CD4-positive, alpha-beta T cell (primary cell): ENCODE measurements around the gene ATP1B2. TPM values are rescaled to one million over a fixed set of nuclear protein-coding genes. Genes with fewer than 3 reads are reported as not detected.

Experiments
- ATAC-seq: fragments of 200-7000 bp; cut with Tn5 transposase; one replicate; pipeline ENCODE4 v1.10.0; 2022; ENCODE audit warnings: mild to moderate bottlenecking; ENCODE audit not compliant: poor library complexity
- CTCF ChIA-PET: fragments of 350-600 bp; sonication (Branson Sonifier 250); formaldehyde crosslinking; loops from one replicate; lab custom pipeline; 2021; ENCODE audit warnings: antibody characterized with exemption, inconsistent platforms; lab: Charles Lee
- POLR2A ChIA-PET: fragments of 350-600 bp; sonication (Branson Sonifier 250); formaldehyde crosslinking; loops from one replicate; lab custom pipeline; 2021; ENCODE audit warnings: antibody characterized with exemption, inconsistent platforms; lab: Charles Lee
- DNase-seq, 14 experiments: peaks; one replicate each; pipeline ENCODE4 v3.0.0-alpha.2; 2013 to 2020; ENCODE audit warnings: mixed read lengths in 2 of 14
- H3K27ac ChIP-seq, 2 donors: one replicate each; pipeline versions ENCODE4 v1.5.1 to v1.7.0; 2013; ENCODE audit warnings: low read length in 2 of 2, low read depth in 1 of 2, mild to moderate bottlenecking in 1 of 2
- H3K27me3 ChIP-seq, 2 experiments: 1 replicate in 1 of 2; 2 replicates in 1 of 2; pipeline versions ENCODE4 v1.6.1 to v1.7.0; 2013; ENCODE audit warnings: low read length in 2 of 2, control low read depth in 1 of 2, mild to moderate bottlenecking in 1 of 2, moderate library complexity in 1 of 2; ENCODE audit not compliant: insufficient read depth in 2 of 2, control insufficient read depth in 1 of 2
- H3K36me3 ChIP-seq: one replicate; pipeline ENCODE4 v1.6.1; 2013; ENCODE audit warnings: low read length, control low read depth; ENCODE audit not compliant: insufficient read depth
- H3K4me1 ChIP-seq: one replicate; pipeline ENCODE4 v1.6.1; 2013; ENCODE audit warnings: low read length, control low read depth; ENCODE audit not compliant: insufficient read depth
- H3K4me3 ChIP-seq: one replicate; pipeline ENCODE4 v1.5.1; 2013; ENCODE audit warnings: mild to moderate bottlenecking, low read length, moderate library complexity
- H3K9me3 ChIP-seq, 2 experiments: 1 replicate in 1 of 2; 2 replicates in 1 of 2; pipeline versions ENCODE4 v1.6.1 to v1.7.0; 2013; ENCODE audit warnings: low read length in 2 of 2, mild to moderate bottlenecking in 2 of 2, control low read depth in 1 of 2, moderate library complexity in 1 of 2; ENCODE audit not compliant: control insufficient read depth in 1 of 2, insufficient read depth in 1 of 2
- H3K27ac Mint-ChIP-seq: one replicate; pipeline ENCODE4 v1.8.0; 2020; ENCODE audit warnings: mixed read lengths
- H3K27me3 Mint-ChIP-seq: one replicate; pipeline ENCODE4 v1.8.0; 2021; ENCODE audit warnings: mixed read lengths
- H3K36me3 Mint-ChIP-seq: one replicate; pipeline ENCODE4 v1.8.0; 2021; ENCODE audit warnings: low read depth, mixed read lengths
- H3K4me1 Mint-ChIP-seq: one replicate; pipeline ENCODE4 v1.8.0; 2021; ENCODE audit warnings: low read depth, mixed read lengths
- H3K4me3 Mint-ChIP-seq: one replicate; pipeline ENCODE4 v1.8.0; 2020; ENCODE audit warnings: mild to moderate bottlenecking, mixed read lengths
- H3K9me3 Mint-ChIP-seq: one replicate; pipeline ENCODE4 v1.8.0; 2020; ENCODE audit warnings: mixed read lengths
- intact Hi-C, 2 experiments: fragments of 100-400 bp; cut with DNase I in 1 of 2; cut with micrococcal nuclease in 1 of 2; formaldehyde crosslinking; loops; one replicate each; pipeline versions ENCODE4 v1.15.1 to v1.9.0; 2023 to 2025; cut with DNase I, micrococcal nuclease
- total RNA-seq, 174 experiments: library from RNA in 2 of 174; stranded (reverse) in 2 of 174; gene quantifications; one replicate each; pipeline ENCODE4 v1.2.3 and lab custom pipeline; 2021 to 2026
- TF ChIP-seq, protein P1 (sequence below): fragments of 200-600 bp; IDR thresholded peaks from one replicate; pipeline ENCODE4 v1.8.0; 2022; ENCODE audit warnings: antibody characterized with exemption, mild to moderate bottlenecking

The ATP1B2 gene
- total RNA-seq, 2 experiments from 2014 or later, result 0.17 to 0.69 TPM

- H3K9me3 ChIP-seq, result no peaks in the 10 kb centered on the region
- H3K27ac ChIP-seq, result peak overlapping the region; percentile 96 to 98
- H3K4me3 ChIP-seq, result peak overlapping the region; percentile 72
- DNase-seq (peak in 2 of 14 experiments; percentile 20 to 52), ATAC-seq (no peak)
- no peaks in the 10 kb centered on the region for H3K36me3 ChIP-seq
- H3K27me3 ChIP-seq, result no peaks in the 10 kb centered on the region
- H3K36me3 Mint-ChIP-seq, result peaks cover 28% of the 10 kb centered on the region
- H3K4me1 ChIP-seq, result peaks cover 40% of the 10 kb centered on the region
- intact Hi-C loops, result loop anchor here (5.0 to 10.0 kb wide), 9 partner anchors 33 to 648 kb away; partner anchors contain the start of genes ATP1B2 (in 1 of the 2), GPS2 (in 1 of the 2), MPDU1 (in 1 of the 2) and SHBG (in 1 of the 2)
- POLR2A ChIA-PET, result interaction anchor here (0.7 to 5.6 kb wide), 19 partner anchors 9 to 471 kb away, joined by 3 to 158 read pairs (median 22); partner anchors contain the start of genes ALOXE3, ATP1B2, FXR2 and GPS2
- TF ChIP-seq, protein P1, sequence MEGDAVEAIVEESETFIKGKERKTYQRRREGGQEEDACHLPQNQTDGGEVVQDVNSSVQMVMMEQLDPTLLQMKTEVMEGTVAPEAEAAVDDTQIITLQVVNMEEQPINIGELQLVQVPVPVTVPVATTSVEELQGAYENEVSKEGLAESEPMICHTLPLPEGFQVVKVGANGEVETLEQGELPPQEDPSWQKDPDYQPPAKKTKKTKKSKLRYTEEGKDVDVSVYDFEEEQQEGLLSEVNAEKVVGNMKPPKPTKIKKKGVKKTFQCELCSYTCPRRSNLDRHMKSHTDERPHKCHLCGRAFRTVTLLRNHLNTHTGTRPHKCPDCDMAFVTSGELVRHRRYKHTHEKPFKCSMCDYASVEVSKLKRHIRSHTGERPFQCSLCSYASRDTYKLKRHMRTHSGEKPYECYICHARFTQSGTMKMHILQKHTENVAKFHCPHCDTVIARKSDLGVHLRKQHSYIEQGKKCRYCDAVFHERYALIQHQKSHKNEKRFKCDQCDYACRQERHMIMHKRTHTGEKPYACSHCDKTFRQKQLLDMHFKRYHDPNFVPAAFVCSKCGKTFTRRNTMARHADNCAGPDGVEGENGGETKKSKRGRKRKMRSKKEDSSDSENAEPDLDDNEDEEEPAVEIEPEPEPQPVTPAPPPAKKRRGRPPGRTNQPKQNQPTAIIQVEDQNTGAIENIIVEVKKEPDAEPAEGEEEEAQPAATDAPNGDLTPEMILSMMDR, result no peak
- CTCF ChIA-PET, result interaction anchor here (1.9 to 4.2 kb wide), 2 partner anchors 53 to 70 kb away, joined by 5 to 24 read pairs; partner anchors contain the start of gene FXR2
- H3K9me3 Mint-ChIP-seq, result no peaks in the 10 kb centered on the region
- H3K4me1 Mint-ChIP-seq, result peaks cover 47% of the 10 kb centered on the region
- peak overlapping the region; percentile 99 for H3K4me3 Mint-ChIP-seq
- H3K27me3 Mint-ChIP-seq, result peaks cover 7% of the 10 kb centered on the region
- H3K27ac Mint-ChIP-seq, result peak overlapping the region; percentile 100
These were observed 34.3 kb downstream of the ATP1B2 start for GRCh38 chr17:7684851-7685532.

GRCh38 chr17:7685533-7686221 lies 35.0 kb downstream of the ATP1B2 start:
- H3K4me1 Mint-ChIP-seq, result peaks cover 46% of the 10 kb centered on the region
- Histone ChIP-seq H3K4me1 (peaks cover 40% of the 10 kb centered on the region), H3K36me3 (no peaks in the 10 kb centered on the region), H3K4me3 (peak overlapping the region; percentile 72), H3K27ac (peak overlapping the region; percentile 96 to 98), H3K9me3 (no peaks in the 10 kb centered on the region), H3K27me3 (no peaks in the 10 kb centered on the region)
- peaks cover 33% of the 10 kb centered on the region for H3K36me3 Mint-ChIP-seq
- DNase-seq (peak; percentile 80 to 96 (median 88)), ATAC-seq (peak; percentile 48)
- peaks cover 7% of the 10 kb centered on the region for H3K27me3 Mint-ChIP-seq
- peak overlapping the region; percentile 99 for H3K4me3 Mint-ChIP-seq
- intact Hi-C loops, result loop anchor here (1.0 to 10.0 kb wide), 15 partner anchors 33 to 648 kb away; partner anchors contain the start of genes ATP1B2 (in 1 of the 2), ELP5 (in 1 of the 2), FXR2 (in 1 of the 2) and GPS2 (in 1 of the 2)
- CTCF ChIA-PET, result interaction anchor here (0.7 to 4.2 kb wide), 7 partner anchors 13 to 516 kb away, joined by 3 to 29 read pairs (median 4); partner anchors contain the start of gene FXR2
- TF ChIP-seq, protein P1, result no peak
- H3K27ac Mint-ChIP-seq, result peak overlapping the region; percentile 100
- POLR2A ChIA-PET, result interaction anchor here (0.6 to 5.6 kb wide), 57 partner anchors 10 to 756 kb away, joined by 3 to 158 read pairs (median 10); partner anchors contain the start of genes ACAP1, ALOXE3, ATP1B2 and CD68
- no peaks in the 10 kb centered on the region for H3K9me3 Mint-ChIP-seq
